ENCODE data around the gene ANKLE1.

ANKLE1 gene

DNA sequence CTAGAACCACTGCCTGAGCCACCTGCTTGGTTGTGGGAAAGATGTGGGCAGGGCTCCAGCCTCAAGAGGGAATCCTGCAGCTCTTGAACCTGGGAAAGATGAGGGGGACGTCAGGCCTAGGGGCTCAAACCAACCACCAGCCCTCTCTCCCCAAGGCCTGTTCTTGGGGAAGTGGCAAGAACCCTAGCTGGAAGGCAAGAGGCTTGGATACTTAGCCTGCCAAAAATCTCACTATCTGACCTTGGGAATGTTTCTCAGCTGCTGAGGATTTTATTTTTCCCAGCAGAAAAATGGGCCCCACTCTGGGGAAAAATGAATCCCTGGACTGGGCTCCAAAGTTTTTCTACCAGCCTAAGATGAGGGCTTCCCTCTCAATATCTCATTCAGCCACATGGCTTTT lies 21.8 kb upstream of the ANKLE1 start (continued):
- TF ChIP-seq ZNF596 (tag by site-specific recombination; IDR thresholded peaks at IDR 0.05) (no peak), MEIS1 (CRISPR knock-in tag; IDR thresholded peaks at IDR 0.05; ENCODE audit: borderline replicate concordance) (no peak), ZNF664 (tag by site-specific recombination; IDR thresholded peaks at IDR 0.05) (no peak), ZFP37 (tag by site-specific recombination; IDR thresholded peaks at IDR 0.05) (no peak), ZNF24 (tag by site-specific recombination; IDR thresholded peaks at IDR 0.05) (no peak), ZNF10 (tag by site-specific recombination; IDR thresholded peaks at IDR 0.05) (no peak)
- TF ChIP-seq, protein P1, sequence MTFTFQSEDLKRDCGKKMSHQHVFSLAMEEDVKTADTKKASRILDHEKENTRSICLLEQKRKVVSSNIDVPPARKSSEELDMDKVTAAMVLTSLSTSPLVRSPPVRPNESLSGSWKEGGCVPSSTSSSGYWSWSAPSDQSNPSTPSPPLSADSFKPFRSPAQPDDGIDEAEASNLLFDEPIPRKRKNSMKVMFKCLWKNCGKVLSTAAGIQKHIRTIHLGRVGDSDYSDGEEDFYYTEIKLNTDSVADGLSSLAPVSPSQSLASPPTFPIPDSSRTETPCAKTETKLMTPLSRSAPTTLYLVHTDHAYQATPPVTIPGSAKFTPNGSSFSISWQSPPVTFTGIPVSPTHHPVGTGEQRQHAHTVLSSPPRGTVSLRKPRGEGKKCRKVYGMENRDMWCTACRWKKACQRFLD (tag by site-specific recombination; IDR thresholded peaks at IDR 0.05): no peak

DNA sequence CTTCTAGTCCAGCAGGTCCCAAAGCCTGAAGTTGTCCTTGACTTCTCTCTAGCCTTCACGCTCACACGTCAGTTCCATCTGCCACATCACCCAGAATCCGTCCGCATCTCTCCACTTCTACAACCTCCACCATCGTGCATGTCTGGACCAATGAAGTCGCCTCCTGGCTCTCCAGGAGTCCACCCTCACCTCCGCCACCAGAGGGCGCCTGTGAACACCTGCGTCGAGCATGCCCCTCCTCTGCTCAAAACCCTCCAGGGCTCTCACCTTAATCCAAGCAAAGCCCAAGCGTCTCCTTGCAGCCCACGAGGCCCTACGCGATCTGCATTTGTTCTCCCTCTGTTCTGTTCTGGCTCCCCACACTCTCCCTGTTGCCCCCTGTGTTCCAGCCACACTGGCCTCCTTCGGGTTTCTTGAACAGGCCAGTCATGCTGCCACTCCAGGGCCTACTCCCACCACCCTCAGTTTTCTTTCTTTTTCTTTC lies 20.8 kb upstream of the ANKLE1 start:
- ChIA-PET POLR2A (interaction anchor here (0.6 kb wide), 1 partner anchor 24 kb away, joined by 3 read pairs; no protein-coding TSS in a partner anchor), CTCF (interaction anchor here (0.6 to 3.1 kb wide), 17 partner anchors 8 to 1903 kb away, joined by 3 to 26 read pairs (median 3); partner anchors contain the start of genes OCEL1 and USE1)
- H3K4me1 ChIP-seq (ENCODE audit: control insufficient read depth, insufficient read depth, low read length): no peaks in the 10 kb centered on the region
- no peaks in the 10 kb centered on the region for H3K9me3 ChIP-seq (ENCODE audit: control insufficient read depth, insufficient read depth, low read depth, low read length)
- H3K36me3 ChIP-seq (ENCODE audit: control insufficient read depth in 2 of 2, insufficient read depth in 1 of 2, low read length in 2 of 2): no peaks in the 10 kb centered on the region
- no peak overlapping the region for H3K4me3 ChIP-seq (ENCODE audit: low read depth, low read length)
- peak overlapping the region; percentile 38; the same call in 1 of the 2 replicates for H3K27ac ChIP-seq (ENCODE audit: extremely low read depth, low read depth, low read length)
- no peak for TF ChIP-seq ZNF501 (tag by site-specific recombination; IDR thresholded peaks at IDR 0.05)
- no peak for TF ChIP-seq ZNF623 (tag by site-specific recombination; IDR thresholded peaks at IDR 0.05)
- no peak for TF ChIP-seq ZNF132 (tag by site-specific recombination; IDR thresholded peaks at IDR 0.05; ENCODE audit: borderline replicate concordance)
- no peak for TF ChIP-seq ZNF138 (tag by site-specific recombination; IDR thresholded peaks at IDR 0.05; ENCODE audit: borderline replicate concordance)
- TF ChIP-seq, protein P2, sequence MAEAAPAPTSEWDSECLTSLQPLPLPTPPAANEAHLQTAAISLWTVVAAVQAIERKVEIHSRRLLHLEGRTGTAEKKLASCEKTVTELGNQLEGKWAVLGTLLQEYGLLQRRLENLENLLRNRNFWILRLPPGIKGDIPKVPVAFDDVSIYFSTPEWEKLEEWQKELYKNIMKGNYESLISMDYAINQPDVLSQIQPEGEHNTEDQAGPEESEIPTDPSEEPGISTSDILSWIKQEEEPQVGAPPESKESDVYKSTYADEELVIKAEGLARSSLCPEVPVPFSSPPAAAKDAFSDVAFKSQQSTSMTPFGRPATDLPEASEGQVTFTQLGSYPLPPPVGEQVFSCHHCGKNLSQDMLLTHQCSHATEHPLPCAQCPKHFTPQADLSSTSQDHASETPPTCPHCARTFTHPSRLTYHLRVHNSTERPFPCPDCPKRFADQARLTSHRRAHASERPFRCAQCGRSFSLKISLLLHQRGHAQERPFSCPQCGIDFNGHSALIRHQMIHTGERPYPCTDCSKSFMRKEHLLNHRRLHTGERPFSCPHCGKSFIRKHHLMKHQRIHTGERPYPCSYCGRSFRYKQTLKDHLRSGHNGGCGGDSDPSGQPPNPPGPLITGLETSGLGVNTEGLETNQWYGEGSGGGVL (tag by site-specific recombination; IDR thresholded peaks at IDR 0.05): no peak
- no peak for TF ChIP-seq ZNF292 (tag by site-specific recombination; IDR thresholded peaks at IDR 0.05; ENCODE audit: borderline replicate concordance, low read depth)
- TF ChIP-seq IKZF3 (tag by site-specific recombination; IDR thresholded peaks at IDR 0.05): no peak
- TF ChIP-seq ZBTB17 (tag by site-specific recombination; IDR thresholded peaks at IDR 0.05): peak; percentile 79
- TF ChIP-seq ZBTB20 (tag by site-specific recombination; IDR thresholded peaks at IDR 0.05): peak; percentile 35; the same call in 1 of the 2 replicates
- no peak for TF ChIP-seq ZNF354C (tag by site-specific recombination; IDR thresholded peaks at IDR 0.05; ENCODE audit: borderline replicate concordance, low read depth)
- TF ChIP-seq, protein P3, sequence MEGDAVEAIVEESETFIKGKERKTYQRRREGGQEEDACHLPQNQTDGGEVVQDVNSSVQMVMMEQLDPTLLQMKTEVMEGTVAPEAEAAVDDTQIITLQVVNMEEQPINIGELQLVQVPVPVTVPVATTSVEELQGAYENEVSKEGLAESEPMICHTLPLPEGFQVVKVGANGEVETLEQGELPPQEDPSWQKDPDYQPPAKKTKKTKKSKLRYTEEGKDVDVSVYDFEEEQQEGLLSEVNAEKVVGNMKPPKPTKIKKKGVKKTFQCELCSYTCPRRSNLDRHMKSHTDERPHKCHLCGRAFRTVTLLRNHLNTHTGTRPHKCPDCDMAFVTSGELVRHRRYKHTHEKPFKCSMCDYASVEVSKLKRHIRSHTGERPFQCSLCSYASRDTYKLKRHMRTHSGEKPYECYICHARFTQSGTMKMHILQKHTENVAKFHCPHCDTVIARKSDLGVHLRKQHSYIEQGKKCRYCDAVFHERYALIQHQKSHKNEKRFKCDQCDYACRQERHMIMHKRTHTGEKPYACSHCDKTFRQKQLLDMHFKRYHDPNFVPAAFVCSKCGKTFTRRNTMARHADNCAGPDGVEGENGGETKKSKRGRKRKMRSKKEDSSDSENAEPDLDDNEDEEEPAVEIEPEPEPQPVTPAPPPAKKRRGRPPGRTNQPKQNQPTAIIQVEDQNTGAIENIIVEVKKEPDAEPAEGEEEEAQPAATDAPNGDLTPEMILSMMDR (tag by site-specific recombination; IDR thresholded peaks at IDR 0.05): peak; percentile 96
- TF ChIP-seq ZNF394 (tag by site-specific recombination; IDR thresholded peaks at IDR 0.05; ENCODE audit: borderline replicate concordance): 0 out of 2 replicates have a peak, but pooled peaks have one; percentile 29
- TF ChIP-seq, protein P4, sequence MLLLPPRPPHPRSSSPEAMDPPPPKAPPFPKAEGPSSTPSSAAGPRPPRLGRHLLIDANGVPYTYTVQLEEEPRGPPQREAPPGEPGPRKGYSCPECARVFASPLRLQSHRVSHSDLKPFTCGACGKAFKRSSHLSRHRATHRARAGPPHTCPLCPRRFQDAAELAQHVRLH (tag by site-specific recombination; IDR thresholded peaks at IDR 0.05): no peak
- TF ChIP-seq, protein P5, sequence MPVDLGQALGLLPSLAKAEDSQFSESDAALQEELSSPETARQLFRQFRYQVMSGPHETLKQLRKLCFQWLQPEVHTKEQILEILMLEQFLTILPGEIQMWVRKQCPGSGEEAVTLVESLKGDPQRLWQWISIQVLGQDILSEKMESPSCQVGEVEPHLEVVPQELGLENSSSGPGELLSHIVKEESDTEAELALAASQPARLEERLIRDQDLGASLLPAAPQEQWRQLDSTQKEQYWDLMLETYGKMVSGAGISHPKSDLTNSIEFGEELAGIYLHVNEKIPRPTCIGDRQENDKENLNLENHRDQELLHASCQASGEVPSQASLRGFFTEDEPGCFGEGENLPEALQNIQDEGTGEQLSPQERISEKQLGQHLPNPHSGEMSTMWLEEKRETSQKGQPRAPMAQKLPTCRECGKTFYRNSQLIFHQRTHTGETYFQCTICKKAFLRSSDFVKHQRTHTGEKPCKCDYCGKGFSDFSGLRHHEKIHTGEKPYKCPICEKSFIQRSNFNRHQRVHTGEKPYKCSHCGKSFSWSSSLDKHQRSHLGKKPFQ (tag by site-specific recombination; IDR thresholded peaks at IDR 0.05): peak; percentile 59; the same call in 1 of the 2 replicates
- TF ChIP-seq, protein P6, sequence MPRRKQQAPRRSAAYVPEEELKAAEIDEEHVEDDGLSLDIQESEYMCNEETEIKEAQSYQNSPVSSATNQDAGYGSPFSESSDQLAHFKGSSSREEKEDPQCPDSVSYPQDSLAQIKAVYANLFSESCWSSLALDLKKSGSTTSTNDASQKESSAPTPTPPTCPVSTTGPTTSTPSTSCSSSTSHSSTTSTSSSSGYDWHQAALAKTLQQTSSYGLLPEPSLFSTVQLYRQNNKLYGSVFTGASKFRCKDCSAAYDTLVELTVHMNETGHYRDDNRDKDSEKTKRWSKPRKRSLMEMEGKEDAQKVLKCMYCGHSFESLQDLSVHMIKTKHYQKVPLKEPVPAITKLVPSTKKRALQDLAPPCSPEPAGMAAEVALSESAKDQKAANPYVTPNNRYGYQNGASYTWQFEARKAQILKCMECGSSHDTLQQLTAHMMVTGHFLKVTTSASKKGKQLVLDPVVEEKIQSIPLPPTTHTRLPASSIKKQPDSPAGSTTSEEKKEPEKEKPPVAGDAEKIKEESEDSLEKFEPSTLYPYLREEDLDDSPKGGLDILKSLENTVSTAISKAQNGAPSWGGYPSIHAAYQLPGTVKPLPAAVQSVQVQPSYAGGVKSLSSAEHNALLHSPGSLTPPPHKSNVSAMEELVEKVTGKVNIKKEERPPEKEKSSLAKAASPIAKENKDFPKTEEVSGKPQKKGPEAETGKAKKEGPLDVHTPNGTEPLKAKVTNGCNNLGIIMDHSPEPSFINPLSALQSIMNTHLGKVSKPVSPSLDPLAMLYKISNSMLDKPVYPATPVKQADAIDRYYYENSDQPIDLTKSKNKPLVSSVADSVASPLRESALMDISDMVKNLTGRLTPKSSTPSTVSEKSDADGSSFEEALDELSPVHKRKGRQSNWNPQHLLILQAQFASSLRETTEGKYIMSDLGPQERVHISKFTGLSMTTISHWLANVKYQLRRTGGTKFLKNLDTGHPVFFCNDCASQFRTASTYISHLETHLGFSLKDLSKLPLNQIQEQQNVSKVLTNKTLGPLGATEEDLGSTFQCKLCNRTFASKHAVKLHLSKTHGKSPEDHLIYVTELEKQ (tag by site-specific recombination; IDR thresholded peaks at IDR 0.05; ENCODE audit: borderline replicate concordance): no peak
- TF ChIP-seq ZNF184 (tag by site-specific recombination; IDR thresholded peaks at IDR 0.05): no peak
- no peak for TF ChIP-seq ZNF239 (tag by site-specific recombination; IDR thresholded peaks at IDR 0.05)
- TF ChIP-seq ZNF571 (tag by site-specific recombination; IDR thresholded peaks at IDR 0.05): no peak

Measured in HEK293 (cell line).